ENCODE data around the gene PEDS1.

DNA sequence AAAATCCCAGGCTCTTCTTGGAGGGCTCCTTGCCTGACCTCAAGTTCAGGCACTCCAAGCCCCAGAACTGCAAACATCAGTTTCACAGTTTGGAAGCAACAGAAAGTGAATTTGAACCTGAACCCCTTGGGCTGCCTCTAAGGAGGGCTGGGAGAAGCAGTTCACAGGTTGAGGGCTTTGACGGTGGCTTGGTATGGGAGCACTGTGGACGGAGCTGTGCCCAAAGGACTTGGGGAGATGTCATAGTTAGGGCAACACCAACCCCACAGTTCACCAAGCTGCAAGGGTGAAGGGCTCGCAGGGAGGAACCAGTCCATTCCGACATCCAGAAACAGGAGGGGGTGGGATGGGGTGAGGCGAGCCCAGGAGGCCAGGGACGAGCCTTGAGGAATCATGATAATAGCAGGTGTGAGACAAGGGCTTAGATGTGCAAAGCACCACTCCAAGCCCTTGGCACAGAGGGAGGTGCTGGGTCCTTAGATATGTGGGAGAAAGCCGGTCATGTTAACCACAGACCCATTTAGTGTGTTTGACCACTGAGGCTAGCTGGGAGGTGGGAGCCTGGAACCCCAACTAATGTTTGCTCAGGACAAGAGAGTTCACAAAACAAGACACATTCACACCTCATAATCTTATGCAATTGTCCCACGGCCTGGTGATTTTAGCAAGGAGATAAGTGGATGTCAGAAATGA, 41.5 kb upstream of the PEDS1 start:
- TF ChIP-seq EZH2phosphoT487 (IDR thresholded peaks at IDR 0.05; ENCODE audit: insufficient read depth, low read depth) (no peak), EZH2 (IDR thresholded peaks at IDR 0.05; ENCODE audit: insufficient read depth, poor library complexity, severe bottlenecking) (no peak)
